HepG2 (cell line): ENCODE data around the gene HES3. TPM values are rescaled to one million over a fixed set of nuclear protein-coding genes. Genes with fewer than 3 reads are reported as not detected.

Experiments
- ATAC-seq: fragments of 200-7000 bp; cut with Tn5 transposase; 3 replicates; pipeline ENCODE4 v1.9.1; 2020; ENCODE audit warnings: mild to moderate bottlenecking, moderate library complexity
- BruUV-seq: library from RNA; stranded (reverse); fragments of 400-500 nt; replicated peaks from 2 replicates; lab custom pipeline; 2021; lab: Mats Ljungman, UMichigan
- CTCF ChIA-PET: fragments of 300-600 bp; formaldehyde crosslinking; extraction: SDS; loops from one replicate; lab custom pipeline; 2021; ENCODE audit warnings: low total read pairs, inconsistent platforms, low intra/inter-chr PET ratio; lab: Yijun Ruan, JAX
- POLR2A ChIA-PET: fragments of 350-600 bp; sonication (Branson Sonifier 250); formaldehyde crosslinking; loops from one replicate; lab custom pipeline; 2020; ENCODE audit warnings: antibody characterized with exemption, inconsistent platforms; lab: Yijun Ruan, JAX
- DNase-seq: peaks from one replicate; pipeline ENCODE4 v3.0.0-alpha.2; 2015; ENCODE audit warnings: low spot score
- FAIRE-seq: peaks from 3 replicates; lab custom pipeline; 2011; peaks lifted over from hg19 to GRCh38; lab: Jason Lieb, UNC
- H2AFZ ChIP-seq: one replicate; pipeline ENCODE4 v1.6.1; 2011; ENCODE audit warnings: low read length, inconsistent platforms
- H3K27ac ChIP-seq: fragments of 300-600 bp; 3 replicates; pipeline ENCODE4 v1.8.0; 2011; ENCODE audit warnings: mixed run types, mild to moderate bottlenecking, mixed read lengths, low read length, inconsistent platforms; ENCODE audit not compliant: insufficient read depth; ENCODE audit errors: extremely low read length
- H3K27me3 ChIP-seq, 2 experiments: fragments of 200-600 bp in 1 of 2; 2 replicates in 1 of 2; 3 replicates in 1 of 2; pipeline versions ENCODE4 v1.6.0 to v1.8.0; 2011; ENCODE audit warnings: low read length in 2 of 2, mild to moderate bottlenecking in 2 of 2, moderate library complexity in 2 of 2, inconsistent platforms in 1 of 2; ENCODE audit not compliant: insufficient read depth in 2 of 2, control insufficient read depth in 1 of 2
- H3K36me3 ChIP-seq, 2 experiments: fragments of 200-600 bp in 1 of 2; replicated peaks in 1 of 2; 2 replicates in 1 of 2; 3 replicates in 1 of 2; pipeline versions ENCODE4 v1.5.1 to v1.8.0; 2011; ENCODE audit warnings: low read length in 2 of 2, inconsistent platforms in 1 of 2; ENCODE audit not compliant: insufficient read depth in 2 of 2, control insufficient read depth in 1 of 2
- H3K4me1 ChIP-seq: 2 replicates; pipeline ENCODE4 v1.5.1; 2012; ENCODE audit warnings: low read length, inconsistent platforms; ENCODE audit not compliant: insufficient read depth
- H3K4me2 ChIP-seq: 2 replicates; pipeline ENCODE4 v1.6.0; 2011; ENCODE audit warnings: low read depth, low read length, inconsistent platforms
- H3K4me3 ChIP-seq, 3 experiments: fragments of 200-600 bp in 1 of 3; sonication (generic), shearing (Covaris generic) in 1 of 3; replicated peaks in 1 of 3; 2 replicates each; pipeline ENCODE4 v1.5.1; 2011 to 2016; ENCODE audit warnings: low read length in 3 of 3, inconsistent platforms in 2 of 3, low read depth in 2 of 3, mild to moderate bottlenecking in 2 of 3, control low read depth in 1 of 3, mixed read lengths in 1 of 3; ENCODE audit not compliant: insufficient read depth in 1 of 3
- H3K79me2 ChIP-seq: one replicate; pipeline ENCODE4 v1.6.1; 2011; ENCODE audit warnings: low read length, inconsistent platforms; ENCODE audit not compliant: insufficient read depth
- H3K9ac ChIP-seq: 2 replicates; pipeline ENCODE4 v1.6.0; 2011; ENCODE audit warnings: mild to moderate bottlenecking, low read depth, low read length, inconsistent platforms; ENCODE audit not compliant: insufficient read depth
- H3K9me3 ChIP-seq: 2 replicates; pipeline ENCODE4 v1.5.1; 2012; ENCODE audit warnings: mild to moderate bottlenecking, low read length
- H4K20me1 ChIP-seq: 2 replicates; pipeline ENCODE4 v1.6.0; 2011; ENCODE audit warnings: inconsistent platforms, mild to moderate bottlenecking, low read length, moderate library complexity; ENCODE audit not compliant: insufficient read depth
- GABPA ChIP-seq, 2 experiments: IDR thresholded peaks; 2 replicates each; pipeline ENCODE4 v1.6.1; 2011 to 2016; ENCODE audit warnings: low read depth in 2 of 2, low read length in 1 of 2, missing biosample characterization in 1 of 2, missing genetic modification characterization in 1 of 2
- HMG20B ChIP-seq: conservative IDR thresholded peaks from 2 replicates; pipeline ENCODE4 v1.6.1; 2016; ENCODE audit warnings: missing genetic modification reagents, missing compliant biosample characterization
- HNRNPL ChIP-seq: fragments of 200-400 bp; formaldehyde crosslinking; IDR thresholded peaks from 2 replicates; pipeline ENCODE4 v1.6.1; 2017; ENCODE audit warnings: mild to moderate bottlenecking, low read depth, low read length
- KDM5B ChIP-seq: sonication (generic); formaldehyde crosslinking; IDR thresholded peaks from 2 replicates; pipeline ENCODE4 v1.4.0; 2020; ENCODE audit warnings: missing genetic modification reagents, mild to moderate bottlenecking, borderline replicate concordance
- MZF1 ChIP-seq: sonication (generic); formaldehyde crosslinking; IDR thresholded peaks from 2 replicates; pipeline ENCODE4 v1.8.1; 2023; ENCODE audit warnings: mild to moderate bottlenecking, missing genetic modification reagents, borderline replicate concordance
- ZNF101 ChIP-seq: sonication (generic); formaldehyde crosslinking; IDR thresholded peaks from 2 replicates; pipeline ENCODE4 v1.4.0; 2020; ENCODE audit warnings: mild to moderate bottlenecking, low read depth, missing genetic modification reagents, borderline replicate concordance
- ZNF12 ChIP-seq: sonication (generic); formaldehyde crosslinking; IDR thresholded peaks from 2 replicates; pipeline ENCODE4 v1.5.0; 2020; ENCODE audit warnings: missing genetic modification reagents
- ZNF382 ChIP-seq: sonication (generic); formaldehyde crosslinking; IDR thresholded peaks from 2 replicates; pipeline ENCODE4 v1.5.0; 2020; ENCODE audit warnings: missing genetic modification reagents, mild to moderate bottlenecking, borderline replicate concordance
- ZNF446 ChIP-seq: sonication (generic); formaldehyde crosslinking; IDR thresholded peaks from 2 replicates; pipeline ENCODE4 v1.5.0; 2020; ENCODE audit warnings: mild to moderate bottlenecking, missing genetic modification reagents
- ZNF577 ChIP-seq: sonication (generic); formaldehyde crosslinking; IDR thresholded peaks from 2 replicates; pipeline ENCODE4 v1.4.0; 2020; ENCODE audit warnings: mild to moderate bottlenecking, low read depth, missing genetic modification reagents, borderline replicate concordance
- ZNF766 ChIP-seq: sonication (generic); formaldehyde crosslinking; IDR thresholded peaks from 2 replicates; pipeline ENCODE4 v1.5.0; 2020; ENCODE audit warnings: missing genetic modification reagents, borderline replicate concordance
- ZNF776 ChIP-seq: sonication (generic); formaldehyde crosslinking; IDR thresholded peaks from 2 replicates; pipeline ENCODE4 v1.4.0; 2020; ENCODE audit warnings: mild to moderate bottlenecking, missing genetic modification reagents
- WGBS: methylation state at CpG from one replicate; pipeline ENCODE4 v1.1.6; 2017; ENCODE audit warnings: low lambda C conversion rate; 5-methylcytosine and 5-hydroxymethylcytosine counted together
- in situ Hi-C: cut with HindIII; loops from 2 replicates; pipeline ENCODE4 v1.10.0; 2017; ENCODE audit warnings: low pct_unique_long_range_greater_than_20kb; ENCODE audit not compliant: extremely low pct_ligation_motif_present
- intact Hi-C: fragments of 100-400 bp; cut with micrococcal nuclease; formaldehyde crosslinking; loops from one replicate; pipeline ENCODE4 v1.10.0; 2022; ENCODE audit not compliant: unreplicated experiment
- polyA plus RNA-seq, 8 experiments: library from polyadenylated mRNA; depleted of rRNA in 3 of 8; stranded (reverse) in 7 of 8; unstranded in 1 of 8; fragments of >200 nt; fragmentation: Illumina TruSeq in 4 of 8; extraction: Trizol in 4 of 8; gene quantifications; 2 replicates each; pipeline versions ENCODE4 v1.2.1 to v1.2.3, GENCODE V29; 2011 to 2016; ENCODE audit warnings: low read depth in 4 of 8, missing spikeins in 1 of 8, mixed read lengths in 1 of 8; ENCODE audit not compliant: insufficient read depth in 1 of 8
- total RNA-seq, 5 experiments: library from RNA; depleted of rRNA; stranded (reverse); fragments of >200 nt; fragmentation: Illumina TruSeq; extraction: Trizol; gene quantifications; 2 replicates each; pipeline ENCODE4 v1.2.3, GENCODE V29; 2016; ENCODE audit warnings: low read depth in 1 of 5
- TF ChIP-seq, protein P1 (sequence below): sonication (generic); formaldehyde crosslinking; conservative IDR thresholded peaks from 2 replicates; pipeline ENCODE4 v1.8.1; 2023; ENCODE audit warnings: missing genetic modification reagents

Gene HES3
- total and polyA plus RNA-seq, 2 of the 13 experiments (the other 11 are each of a cell fraction or from before 2014, with no cell fraction given): not detected

DNA sequence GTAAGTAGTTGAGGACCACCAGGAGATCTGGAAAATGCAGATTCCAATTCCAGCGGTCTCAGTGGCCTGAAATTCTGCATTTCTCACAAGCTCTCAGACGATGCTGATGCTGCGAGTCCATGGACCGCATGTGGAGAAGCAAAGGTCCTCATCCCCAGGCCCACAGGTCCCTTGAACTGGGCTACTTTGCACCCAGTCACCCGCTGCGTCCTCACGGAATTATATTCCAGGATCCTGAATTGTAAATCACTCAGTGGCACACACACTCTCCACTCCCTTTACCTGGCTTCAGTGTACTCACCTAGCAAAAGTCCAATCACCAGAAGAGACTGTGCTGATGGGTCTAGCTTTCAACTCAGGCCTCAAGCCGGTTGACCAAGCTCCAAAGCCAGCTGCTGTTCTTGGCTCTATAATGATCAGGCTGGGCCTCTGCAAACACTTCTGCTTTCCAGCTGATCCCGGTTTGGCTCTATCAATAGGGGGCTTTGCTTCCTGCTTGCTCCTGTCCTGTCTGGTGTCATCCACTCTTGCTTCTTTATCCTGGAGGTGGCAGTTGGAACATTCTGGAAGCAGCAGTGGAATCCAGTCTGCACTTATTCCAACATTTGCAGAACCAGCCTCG is 43.7 kb upstream of the HES3 start (continued):
- TF ChIP-seq ZNF577 (no peak), ZNF382 (no peak)
- TF ChIP-seq, all 625 proteins: peak for 7

DNA sequence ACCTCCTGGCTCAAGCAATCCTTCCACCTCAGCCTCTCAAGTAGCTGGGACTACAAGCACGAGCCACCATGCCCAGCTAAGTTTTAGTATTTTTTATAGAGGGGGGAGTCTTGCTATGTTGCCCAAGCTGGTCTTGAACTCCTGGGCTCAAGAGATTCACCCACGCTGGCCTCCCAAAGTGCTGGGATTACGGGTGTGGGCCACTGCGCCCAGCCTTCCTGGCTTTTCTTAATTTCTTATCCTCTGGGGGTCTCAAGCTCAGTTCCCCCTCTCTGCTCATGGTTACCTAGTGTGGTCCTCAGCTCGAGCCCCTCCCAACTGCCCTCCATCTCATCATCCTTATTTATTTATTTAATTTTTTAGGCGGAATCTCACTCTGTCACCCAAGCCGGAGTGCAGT is 41.7 kb upstream of the HES3 start:
- Histone ChIP-seq H3K27ac (no peak overlapping the region), H3K9ac (no peak overlapping the region), H3K4me3 (no peak overlapping the region), H3K27me3 (no peaks in the 10 kb centered on the region), H3K9me3 (no peaks in the 10 kb centered on the region), H3K4me2 (no peak overlapping the region), H3K79me2 (peaks cover 21% of the 10 kb centered on the region), H3K4me1 (peaks cover 36% of the 10 kb centered on the region), H2AFZ (no peak overlapping the region), H3K36me3 (peaks cover 1 to 6% of the 10 kb centered on the region in 2 experiments; a peak in 3 of 5 replicates), H4K20me1 (peaks cover 12% of the 10 kb centered on the region)
- CTCF ChIA-PET: no interaction called here
- TF ChIP-seq ZNF776 (CRISPR knock-in tag): no peak
- 85% methylated on average over 7 of the region's 7 CpGs for WGBS
- ATAC-seq: no peak
- no peak for FAIRE-seq
- no TSS peak for BruUV-seq
- intact Hi-C loops: loop anchor here (10.0 kb wide), 1 partner anchor 617 kb away; no protein-coding TSS in a partner anchor
- in situ Hi-C loops: no loop called here
- no peak for DNase-seq
- POLR2A ChIA-PET: interaction anchor here (0.8 kb wide), 1 partner anchor 192 kb away, joined by 3 read pairs; no protein-coding TSS in a partner anchor

- BruUV-seq: no TSS peak
- FAIRE-seq (no peak), ATAC-seq (peak; percentile 84), DNase-seq (peak; percentile 77)
- Histone ChIP-seq H4K20me1 (no peaks in the 10 kb centered on the region), H3K4me2 (peak within 1 kb of the TSS; percentile 92), H3K9me3 (no peaks in the 10 kb centered on the region), H3K27me3 (no peaks in the 10 kb centered on the region), H3K27ac (peak within 1 kb of the TSS; percentile 82), H3K4me1 (peaks cover 17% of the 10 kb centered on the region), H3K79me2 (no peaks in the 10 kb centered on the region), H3K9ac (peak within 1 kb of the TSS; percentile 79), H3K36me3 (peaks cover 4 to 6% of the 10 kb centered on the region in 2 experiments; a peak in 3 of 5 replicates), H3K4me3 (peak within 1 kb of the TSS; percentile 79 to 90 (median 84)), H2AFZ (peak within 1 kb of the TSS; percentile 86)
- intact Hi-C loops: loop anchor here (2.0 to 10.0 kb wide), 2 partner anchors 35 to 621 kb away; no protein-coding TSS in a partner anchor
- ChIA-PET CTCF (interaction anchor here (1.2 to 1.6 kb wide), 2 partner anchors 39 to 41 kb away, joined by 5 to 7 read pairs; no protein-coding TSS in a partner anchor), POLR2A (interaction anchor here (0.7 to 1.7 kb wide), 12 partner anchors 10 to 280 kb away, joined by 3 to 11 read pairs (median 4); partner anchors contain the start of genes ACOT7 and ICMT)
- WGBS: under 1% methylated on average over 27 of the region's 66 CpGs
- in situ Hi-C loops: no loop called here
- 0 out of 2 replicates have a peak, but pooled peaks have one; percentile 26 for TF ChIP-seq HMG20B (CRISPR knock-in tag)
- TF ChIP-seq GABPA (IDR thresholded peaks at IDR 0.05; ENCODE audit: low read depth, low read length): peak; percentile 40; the same call in 1 of the 2 replicates
- TF ChIP-seq GABPA (CRISPR knock-in tag; IDR thresholded peaks at IDR 0.05; ENCODE audit: low read depth): peak; percentile 61; the same call in 1 of the 2 replicates
- TF ChIP-seq MZF1 (CRISPR knock-in tag): 0 out of 2 replicates have a peak, but pooled peaks have one; percentile 40
- TF ChIP-seq ZNF766 (CRISPR knock-in tag): peak; percentile 82; the same call in 1 of the 2 replicates
- 0 out of 2 replicates have a peak, but pooled peaks have one; percentile 29 for TF ChIP-seq HNRNPL
- TF ChIP-seq KDM5B (CRISPR knock-in tag): peak; percentile 87
- TF ChIP-seq ZNF12 (CRISPR knock-in tag): 0 out of 2 replicates have a peak, but pooled peaks have one; percentile 29
- no peak for TF ChIP-seq ZNF446 (CRISPR knock-in tag)
- peak; percentile 63; the same call in 1 of the 2 replicates for TF ChIP-seq ZNF101 (CRISPR knock-in tag)
- TF ChIP-seq, protein P1, sequence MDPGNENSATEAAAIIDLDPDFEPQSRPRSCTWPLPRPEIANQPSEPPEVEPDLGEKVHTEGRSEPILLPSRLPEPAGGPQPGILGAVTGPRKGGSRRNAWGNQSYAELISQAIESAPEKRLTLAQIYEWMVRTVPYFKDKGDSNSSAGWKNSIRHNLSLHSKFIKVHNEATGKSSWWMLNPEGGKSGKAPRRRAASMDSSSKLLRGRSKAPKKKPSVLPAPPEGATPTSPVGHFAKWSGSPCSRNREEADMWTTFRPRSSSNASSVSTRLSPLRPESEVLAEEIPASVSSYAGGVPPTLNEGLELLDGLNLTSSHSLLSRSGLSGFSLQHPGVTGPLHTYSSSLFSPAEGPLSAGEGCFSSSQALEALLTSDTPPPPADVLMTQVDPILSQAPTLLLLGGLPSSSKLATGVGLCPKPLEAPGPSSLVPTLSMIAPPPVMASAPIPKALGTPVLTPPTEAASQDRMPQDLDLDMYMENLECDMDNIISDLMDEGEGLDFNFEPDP (CRISPR knock-in tag): peak; percentile 97
Observed at GRCh38 chr1:6205849-6206519, 38.0 kb upstream of the HES3 start, which contains the start of gene RNF207. Gene RNF207, plus strand, starts transcription at chr1:6206119. Its CDS starts 417 bp downstream, at chr1:6206536.
